HepG2 (cell line): Measurements from ENCODE around the gene CDKN1C. TPM values are rescaled to one million over a fixed set of nuclear protein-coding genes. Genes with fewer than 3 reads are reported as not detected.

Source experiments
- ADNP ChIP-seq: sonication (generic); formaldehyde crosslinking; IDR thresholded peaks from 2 replicates; pipeline ENCODE4 v1.4.0; 2020; ENCODE audit warnings: missing genetic modification reagents
- FOXA3 ChIP-seq: IDR thresholded peaks from 2 replicates; pipeline ENCODE4 v1.6.1; 2016; ENCODE audit warnings: missing genetic modification reagents, missing compliant biosample characterization
- JUND ChIP-seq: sonication (generic); formaldehyde crosslinking; IDR thresholded peaks from 2 replicates; pipeline ENCODE4 v1.8.0; 2022; ENCODE audit warnings: mild to moderate bottlenecking, missing genetic modification reagents
- PATZ1 ChIP-seq: sonication (generic); formaldehyde crosslinking; IDR thresholded peaks from 2 replicates; pipeline ENCODE4 v1.4.0; 2020; ENCODE audit warnings: missing genetic modification reagents
- POLR2A ChIP-seq, 2 experiments: IDR thresholded peaks; 2 replicates each; pipeline ENCODE4 v1.6.1; 2011; ENCODE audit warnings: low read depth in 2 of 2, low read length in 2 of 2, mild to moderate bottlenecking in 1 of 2, moderate library complexity in 1 of 2; ENCODE audit not compliant: insufficient read depth in 1 of 2
- PRMT3 ChIP-seq: sonication (generic); formaldehyde crosslinking; IDR thresholded peaks from 2 replicates; pipeline ENCODE4 v1.8.1; 2022; ENCODE audit warnings: low read depth, mild to moderate bottlenecking, moderate library complexity, missing genetic modification reagents, borderline replicate concordance
- TFAP4 ChIP-seq: sonication (generic); IDR thresholded peaks from 2 replicates; pipeline ENCODE4 v1.6.1; 2016; ENCODE audit warnings: low read depth, borderline replicate concordance
- ZBTB26 ChIP-seq: IDR thresholded peaks from 2 replicates; pipeline ENCODE4 v1.6.1; 2016; ENCODE audit warnings: missing compliant biosample characterization, missing genetic modification reagents, borderline replicate concordance
- ZFP91 ChIP-seq: sonication (generic); formaldehyde crosslinking; IDR thresholded peaks from 2 replicates; pipeline ENCODE4 v1.9.0; 2022; ENCODE audit warnings: missing genetic modification reagents, mild to moderate bottlenecking, borderline replicate concordance
- polyA plus RNA-seq, 8 experiments: library from polyadenylated mRNA; depleted of rRNA in 3 of 8; stranded (reverse) in 7 of 8; unstranded in 1 of 8; fragments of >200 nt; fragmentation: Illumina TruSeq in 4 of 8; extraction: Trizol in 4 of 8; gene quantifications; 2 replicates each; pipeline versions ENCODE4 v1.2.1 to v1.2.3, GENCODE V29; 2011 to 2016; ENCODE audit warnings: low read depth in 4 of 8, missing spikeins in 1 of 8, mixed read lengths in 1 of 8; ENCODE audit not compliant: insufficient read depth in 1 of 8
- total RNA-seq, 5 experiments: library from RNA; depleted of rRNA; stranded (reverse); fragments of >200 nt; fragmentation: Illumina TruSeq; extraction: Trizol; gene quantifications; 2 replicates each; pipeline ENCODE4 v1.2.3, GENCODE V29; 2016; ENCODE audit warnings: low read depth in 1 of 5

Gene CDKN1C
- total and polyA plus RNA-seq, 2 of the 13 experiments (the other 11 are each of a cell fraction or from before 2014, with no cell fraction given): not detected

- TF ChIP-seq ZBTB26 (CRISPR knock-in tag) (no peak), PATZ1 (no peak), FOXA3 (CRISPR knock-in tag) (no peak), JUND (CRISPR knock-in tag) (no peak), POLR2A (IDR thresholded peaks at IDR 0.05; ENCODE audit: insufficient read depth in 1 of 2, low read depth in 2 of 2, low read length in 2 of 2) (no peak), ZFP91 (CRISPR knock-in tag) (no peak), TFAP4 (no peak), PRMT3 (CRISPR knock-in tag) (no peak), ADNP (CRISPR knock-in tag) (no peak)
These were observed 41.3 kb downstream of the CDKN1C start (continued) for GRCh38 chr11:2844116-2844842.
